Fibroblast of skin of left quadriceps (primary cell): ENCODE measurements around the gene JUNB.
"Not testable (repeated sequence)": the region's sequence is repeated elsewhere in the genome, so short reads cannot be mapped to it uniquely, and the experiment has no call there.

Source experiments
- DNase-seq, 2 experiments: peaks; one replicate each; pipeline ENCODE4 v3.0.0-alpha.2; 2013; ENCODE audit warnings: low read depth in 2 of 2

Gene JUNB

DNA sequence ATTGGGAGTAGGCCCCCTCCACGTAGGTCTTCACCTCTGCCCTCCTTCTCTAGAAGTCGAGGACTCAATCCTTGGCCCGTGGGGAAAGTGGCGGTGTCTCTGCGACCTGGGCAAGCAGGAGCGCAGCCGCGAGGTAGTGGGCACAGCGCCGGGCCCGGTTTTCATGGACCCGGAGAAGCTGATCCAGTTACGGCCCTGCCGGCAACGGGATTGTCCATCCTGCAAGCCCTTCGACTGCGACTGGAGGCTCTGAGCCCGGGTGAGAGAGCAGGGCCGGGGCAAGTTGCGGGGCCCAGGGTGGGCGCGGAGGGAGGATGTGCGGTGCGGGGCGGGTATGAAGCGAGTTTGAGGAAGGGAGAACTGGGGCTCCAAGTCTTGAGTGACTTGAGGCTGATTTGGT lies 12.8 kb downstream of the JUNB start:
- no peak for DNase-seq

DNA sequence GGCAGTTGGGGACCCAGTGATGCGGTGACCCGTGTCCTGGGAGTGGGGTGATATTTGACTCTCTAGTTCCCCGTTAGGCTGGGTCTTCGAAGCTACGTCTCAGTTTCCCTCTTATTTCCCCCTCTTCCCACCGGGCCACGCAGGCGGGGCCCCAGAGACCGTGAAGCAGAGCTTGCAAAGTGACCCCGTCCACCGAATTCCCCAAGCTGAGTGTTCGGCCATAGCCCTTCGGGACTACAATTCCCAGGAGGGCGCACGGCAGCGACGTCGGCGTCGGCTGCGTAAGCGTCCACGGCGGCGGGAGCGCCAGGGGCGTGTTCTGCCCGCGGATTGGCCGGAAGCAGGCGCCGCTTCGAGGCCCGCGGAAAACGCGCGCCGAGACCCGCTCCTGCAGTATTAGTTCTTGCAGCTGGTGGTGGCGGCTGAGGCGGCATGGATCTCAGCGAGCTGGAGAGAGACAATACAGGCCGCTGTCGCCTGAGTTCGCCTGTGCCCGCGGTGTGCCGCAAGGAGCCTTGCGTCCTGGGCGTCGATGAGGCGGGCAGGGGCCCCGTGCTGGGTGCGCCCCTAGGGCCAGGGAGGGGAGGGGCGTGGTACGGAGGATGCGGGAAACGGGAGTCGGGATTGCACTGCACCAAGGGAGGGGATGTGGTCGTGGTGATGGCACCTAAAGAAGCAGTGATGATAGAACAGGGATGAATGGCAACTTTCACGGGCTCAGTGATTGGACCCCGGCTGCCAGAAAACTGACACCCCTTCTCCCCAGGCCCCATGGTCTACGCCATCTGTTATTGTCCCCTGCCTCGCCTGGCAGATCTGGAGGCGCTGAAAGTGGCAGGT lies 15.2 kb downstream of the JUNB start, which contains the start of gene RNASEH2A:
TSS of gene RNASEH2A (plus strand) at position 343 of the 840 bp plus-strand sequence. CDS start at position 433, 90 bp downstream.
- DNase-seq: peak; percentile 71 to 75

DNA sequence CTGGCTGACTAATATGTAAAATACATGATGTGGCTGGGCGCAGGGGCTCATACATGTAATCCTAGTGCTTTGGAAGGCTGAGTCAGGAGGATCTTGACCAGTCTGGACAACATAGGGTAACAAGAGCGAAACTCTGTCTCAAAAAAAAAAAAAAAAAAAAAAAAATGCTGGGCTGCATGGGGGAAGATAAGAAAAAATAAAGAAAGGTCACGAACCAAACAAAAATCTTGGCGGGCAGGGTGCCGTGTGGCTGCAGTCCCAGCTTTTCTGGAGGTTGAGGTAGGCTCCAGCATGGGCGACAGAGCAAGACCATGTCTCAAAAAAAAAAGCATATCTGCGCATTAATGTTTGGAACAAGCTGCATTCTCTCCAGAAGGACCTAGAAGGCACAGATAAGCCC lies 23.8 kb downstream of the JUNB start:
- no peak for DNase-seq

DNA sequence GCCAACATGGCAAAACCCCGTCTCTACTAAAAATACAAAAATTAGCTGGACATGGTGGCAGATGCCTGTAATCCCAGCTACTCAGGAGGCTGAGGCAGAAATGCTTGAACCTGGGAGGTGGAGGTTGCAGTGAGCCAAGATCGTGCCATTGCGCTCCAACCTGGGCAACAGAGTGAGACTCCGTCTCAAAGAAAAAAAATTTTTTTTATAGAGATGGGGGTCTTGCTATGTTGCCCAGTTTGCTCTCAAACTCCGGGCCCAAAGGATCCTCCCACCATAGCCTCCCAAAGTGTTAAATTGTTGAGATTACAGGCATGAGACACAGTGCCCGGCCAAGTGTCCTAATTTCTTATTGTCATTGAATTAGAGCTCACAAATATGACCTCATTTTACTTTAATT lies 25.9 kb downstream of the JUNB start:
- not testable (repeated sequence) for DNase-seq

GRCh38 chr19:12817810-12818209 lies 26.5 kb downstream of the JUNB start:
- DNase-seq: not testable (repeated sequence)

DNA sequence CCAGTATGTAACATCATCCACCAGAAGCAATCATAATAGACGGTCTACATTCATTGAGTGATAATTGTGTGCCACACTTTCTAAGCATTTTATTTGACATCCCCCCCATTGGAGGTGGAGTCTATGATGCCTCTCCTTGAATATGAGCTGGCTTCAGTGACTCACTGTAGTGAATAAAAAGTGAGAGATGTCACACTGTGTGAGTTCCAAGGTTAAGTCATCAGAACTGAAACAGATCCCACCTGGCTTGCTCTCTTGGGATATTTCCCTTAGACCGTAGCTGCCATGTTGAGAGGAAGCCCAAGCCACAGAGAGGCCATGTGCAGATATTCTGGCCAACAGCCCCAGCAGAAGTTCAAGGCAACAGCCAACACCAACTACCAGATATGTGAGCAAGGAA lies 30.5 kb downstream of the JUNB start:
- DNase-seq: no peak

DNA sequence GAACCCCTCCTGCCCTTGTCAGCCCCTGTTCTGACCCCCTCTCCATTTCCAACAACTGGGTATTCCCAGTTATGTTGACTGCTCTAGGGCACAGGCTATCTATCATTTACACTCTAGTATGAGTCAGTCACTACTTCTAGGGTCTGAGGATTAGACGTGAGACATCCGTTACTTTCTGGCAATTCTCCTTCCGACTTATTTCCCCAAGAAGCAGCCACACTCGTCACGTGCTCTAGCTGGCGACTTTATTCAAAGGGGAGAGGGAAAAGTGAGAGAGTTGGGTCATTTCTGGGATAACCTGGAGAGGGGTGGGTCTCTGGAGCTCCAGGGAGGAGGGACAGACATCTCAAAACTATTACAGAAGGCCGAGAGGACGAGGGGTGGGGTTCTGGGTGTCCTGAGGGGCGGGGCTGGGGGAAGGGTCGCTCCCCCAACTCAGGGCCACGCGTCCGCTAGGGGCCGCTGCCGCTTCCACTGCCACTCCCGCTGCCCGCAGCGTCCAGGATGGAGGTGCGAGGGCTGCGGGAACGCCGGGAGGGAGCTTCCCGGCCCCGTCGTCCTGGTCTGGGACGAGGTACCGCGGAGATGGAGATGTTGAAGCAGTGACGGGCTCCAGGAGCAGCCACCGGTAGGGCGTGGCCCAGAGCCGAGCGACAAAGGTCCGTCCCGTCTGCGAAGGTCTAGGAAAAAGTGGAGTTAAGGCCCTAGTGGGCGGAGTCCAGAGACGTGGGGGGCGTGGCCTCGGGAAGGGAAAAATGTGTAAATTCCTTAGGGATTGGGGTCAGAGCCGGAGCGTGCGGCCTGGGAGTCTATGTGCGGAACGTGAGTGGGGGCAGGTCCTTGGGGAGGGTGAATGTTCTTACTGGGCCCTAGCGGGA lies 34.2 kb downstream of the JUNB start:
- DNase-seq: no peak

- no peak for DNase-seq
Observed at GRCh38 chr19:12828494-12828893, 37.2 kb downstream of the JUNB start.

- DNase-seq: no peak
Observed at GRCh38 chr19:12833418-12833737, 42.1 kb downstream of the JUNB start.

DNA sequence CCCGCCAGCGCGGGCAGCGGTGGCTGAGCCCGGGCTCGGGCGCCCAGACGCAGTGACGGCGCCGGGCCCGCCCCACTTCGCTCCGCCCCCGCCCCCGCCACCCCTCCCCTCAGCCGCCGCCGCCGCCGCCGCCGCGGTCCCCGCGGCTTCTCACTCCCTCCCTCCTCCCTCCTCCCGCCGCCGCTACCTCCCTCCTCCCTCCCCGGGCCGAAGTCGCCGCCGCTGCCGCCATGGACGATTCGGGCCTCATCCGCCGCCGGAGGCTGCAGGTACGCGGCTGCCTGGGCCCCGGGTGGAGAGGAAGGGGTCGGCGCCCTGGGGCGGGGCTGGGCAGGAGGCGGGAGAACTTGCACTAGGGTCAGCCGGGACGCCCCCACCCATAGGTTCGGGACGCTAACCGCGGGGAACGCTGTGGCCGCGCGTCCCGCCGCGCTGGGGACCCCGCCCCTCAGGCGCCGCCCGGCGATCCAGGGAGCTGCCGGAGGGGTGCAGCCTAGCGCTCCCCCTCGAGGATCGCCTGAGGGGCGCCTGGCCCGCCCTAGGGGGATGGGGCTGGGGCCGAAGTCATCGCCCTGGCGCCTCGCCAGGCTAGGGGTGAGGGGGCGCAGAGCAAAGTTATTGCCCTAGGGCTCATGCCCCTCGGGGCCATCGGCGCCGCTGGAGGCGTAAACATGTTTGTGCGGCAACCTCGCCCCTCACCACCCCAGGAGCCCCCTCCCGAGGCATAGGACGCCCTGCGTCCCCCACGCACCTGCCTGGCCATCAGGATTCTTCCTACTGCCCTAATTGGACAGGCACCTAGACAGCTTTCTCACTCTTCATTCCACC lies 42.7 kb downstream of the JUNB start:
- no peak for DNase-seq

DNA sequence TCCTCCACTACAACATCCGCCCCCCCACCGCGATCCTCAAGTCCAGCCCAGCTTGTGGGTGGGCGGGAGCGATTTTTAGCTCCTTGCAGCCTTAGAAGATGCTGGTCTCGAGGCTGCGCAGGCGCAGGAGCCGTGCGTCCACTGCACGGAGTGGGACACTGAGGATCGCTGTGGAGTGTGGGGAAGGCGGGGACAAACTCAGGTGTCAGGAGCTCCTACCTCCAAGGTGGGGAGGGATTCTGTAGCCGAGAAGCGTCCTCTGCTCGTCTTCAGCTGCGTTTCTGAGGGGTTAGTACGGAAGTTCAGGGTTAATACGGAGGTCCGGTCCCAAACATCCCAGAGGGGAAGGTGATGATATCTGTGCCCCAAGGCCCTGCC lies 43.3 kb downstream of the JUNB start, which contains the start of gene RTBDN:
TSS of gene RTBDN (minus strand) at position 14 of the 378 bp plus-strand sequence. CDS start 4,600 bp downstream, outside the sequence.
- no peak for DNase-seq

- DNase-seq: no peak
Observed at GRCh38 chr19:12834976-12835757, 43.9 kb downstream of the JUNB start.

GRCh38 chr19:12836529-12836863 lies 45.2 kb downstream of the JUNB start:
- no peak for DNase-seq

- no peak for DNase-seq
Observed at GRCh38 chr19:12837225-12837624, 45.9 kb downstream of the JUNB start.

DNA sequence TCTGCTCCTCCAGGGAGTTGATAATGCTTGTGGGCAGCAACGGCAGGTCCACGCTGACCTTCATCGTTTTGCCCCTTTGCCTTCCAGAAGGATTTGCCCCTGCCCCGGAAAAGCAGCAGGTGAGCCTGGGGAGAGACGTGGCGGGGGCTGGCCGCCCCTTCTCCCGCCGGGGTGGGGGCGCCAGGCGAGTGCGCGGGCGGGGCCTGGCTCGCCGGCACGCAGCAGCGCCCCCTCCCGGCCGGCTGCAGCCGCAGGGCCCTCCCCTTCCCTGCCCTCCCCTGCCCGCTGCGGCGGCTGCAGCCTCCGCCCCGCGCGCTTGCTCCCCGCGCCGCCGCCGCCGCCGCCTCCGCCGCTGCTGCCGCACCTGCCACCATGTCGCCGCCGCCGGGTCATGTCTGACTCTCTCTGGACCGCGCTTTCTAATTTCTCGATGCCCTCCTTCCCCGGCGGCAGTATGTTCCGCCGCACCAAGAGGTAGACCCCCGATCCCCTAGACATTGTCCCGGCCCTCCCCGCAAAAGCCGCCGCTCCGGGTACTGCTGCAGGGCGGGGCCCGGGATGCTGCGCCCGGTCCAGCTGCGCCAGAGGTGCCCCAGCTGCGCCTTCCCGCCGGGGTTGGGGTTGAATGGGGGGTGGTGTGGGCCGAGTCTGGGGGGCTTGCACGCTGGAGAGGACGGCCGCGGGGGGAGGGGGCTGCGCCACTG lies 47.0 kb downstream of the JUNB start, which contains the start of gene MAST1:
TSS of gene MAST1 (plus strand) at position 334 of the 704 bp plus-strand sequence. CDS start at position 392, 58 bp downstream.
- no peak for DNase-seq

- DNase-seq: no peak
Observed at GRCh38 chr19:12838886-12839756, 47.8 kb downstream of the JUNB start.

DNA sequence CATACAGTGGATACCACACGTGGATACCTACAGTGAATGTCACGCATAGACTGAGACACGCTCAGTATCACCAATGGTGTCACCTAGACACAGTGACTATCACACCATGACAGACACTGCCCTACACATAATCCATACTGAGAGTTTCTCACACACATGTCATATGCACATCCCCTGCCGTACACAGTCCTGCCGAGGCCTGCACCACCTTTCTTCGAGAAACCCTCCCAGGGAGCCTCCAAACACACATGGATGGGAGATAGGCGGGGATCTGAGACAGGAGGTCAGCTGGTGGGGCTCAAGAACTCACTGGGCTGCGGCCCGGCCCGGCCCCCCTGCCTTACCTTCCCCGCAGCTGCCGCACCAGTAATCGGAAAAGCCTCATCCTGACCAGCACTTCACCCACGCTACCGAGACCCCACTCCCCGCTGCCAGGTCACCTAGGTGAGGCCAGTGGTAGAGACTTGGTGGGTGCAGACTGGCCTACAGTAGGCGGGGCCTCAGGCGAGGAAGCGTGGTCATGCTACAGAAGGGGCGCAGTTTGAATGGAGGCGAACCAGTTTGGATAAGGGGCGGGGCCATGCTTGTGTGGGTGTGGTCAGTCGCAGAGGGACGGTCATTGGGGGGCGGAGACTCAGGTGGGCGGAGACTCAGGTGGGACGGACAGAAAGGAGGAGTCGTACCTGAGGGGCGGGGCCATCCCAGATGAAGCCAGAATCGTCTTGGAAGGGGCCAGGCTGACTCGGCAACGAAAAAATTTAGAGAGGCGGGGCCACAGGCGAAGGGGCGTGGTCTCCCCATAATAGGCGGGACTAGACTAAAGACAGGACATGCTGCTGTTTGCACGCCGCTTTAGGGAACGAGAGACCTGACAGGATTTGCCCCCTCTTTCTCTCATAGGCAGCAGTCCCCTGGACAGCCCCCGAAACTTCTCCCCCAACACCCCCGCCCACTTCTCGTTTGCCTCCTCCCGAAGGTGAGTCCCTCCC lies 49.1 kb downstream of the JUNB start:
- peak in 1 of 2 experiments; percentile 21 for DNase-seq

GRCh38 chr19:12841094-12841493 lies 49.8 kb downstream of the JUNB start:
- no peak for DNase-seq
